K562 (cell line): ENCODE measurements around the gene ABCA7. TPM values are rescaled to one million over a fixed set of nuclear protein-coding genes. Genes with fewer than 3 reads are reported as not detected.

Experiments used
- ATF3 ChIP-seq, 2 experiments: fragments of 450-650 bp in 1 of 2; sonication (generic) in 1 of 2; formaldehyde crosslinking in 1 of 2; IDR thresholded peaks in 1 of 2; conservative IDR thresholded peaks in 1 of 2; 2 replicates each; pipeline versions ENCODE4 v1.6.1 to v1.8.1; 2016 to 2023; ENCODE audit warnings: mild to moderate bottlenecking in 2 of 2, moderate library complexity in 2 of 2, inconsistent platforms in 1 of 2, missing genetic modification reagents in 1 of 2
- CREB3 ChIP-seq: fragments of 450-650 bp; conservative IDR thresholded peaks from 2 replicates; pipeline ENCODE4 v1.6.1; 2016; ENCODE audit warnings: missing genetic modification characterization, low read depth, mild to moderate bottlenecking, missing compliant biosample characterization, moderate library complexity
- CREB5 ChIP-seq: fragments of 250-450 bp; sonication (Bioruptor Pico); IDR thresholded peaks from 2 replicates; pipeline ENCODE4 v1.5.0; 2020; ENCODE audit warnings: mild to moderate bottlenecking
- MAZ ChIP-seq, 2 experiments: fragments of 450-650 bp in 1 of 2; sonication (generic) in 1 of 2; formaldehyde crosslinking; IDR thresholded peaks in 1 of 2; conservative IDR thresholded peaks in 1 of 2; 2 replicates each; pipeline versions ENCODE4 v1.4.0 to v1.5.0; 2020; ENCODE audit warnings: mild to moderate bottlenecking in 1 of 2, missing genetic modification reagents in 1 of 2
- MYNN ChIP-seq, 2 experiments: sonication (generic); formaldehyde crosslinking in 1 of 2; IDR thresholded peaks; 2 replicates each; pipeline versions ENCODE4 v1.5.0 to v1.6.1; 2016 to 2020; ENCODE audit warnings: antibody characterized with exemption in 1 of 2, missing genetic modification reagents in 1 of 2
- NFYB ChIP-seq: IDR thresholded peaks from 2 replicates; pipeline ENCODE4 v1.6.1; 2011; ENCODE audit warnings: mild to moderate bottlenecking, moderate library complexity; ENCODE audit not compliant: insufficient read length; ENCODE audit errors: extremely low read depth
- NKRF ChIP-seq: fragments of 450-650 bp; IDR thresholded peaks from 2 replicates; pipeline ENCODE4 v1.6.1; 2016; ENCODE audit warnings: borderline replicate concordance
- PHB2 ChIP-seq: fragments of 450-650 bp; IDR thresholded peaks from 2 replicates; pipeline ENCODE4 v1.6.1; 2017; ENCODE audit warnings: low read depth
- TEAD1 ChIP-seq, 2 experiments: fragments of 450-650 bp in 1 of 2; sonication (generic) in 1 of 2; formaldehyde crosslinking; IDR thresholded peaks; 2 replicates each; pipeline versions ENCODE4 v1.4.0 to v1.8.0; 2020 to 2022; ENCODE audit warnings: mild to moderate bottlenecking in 2 of 2, missing genetic modification reagents in 1 of 2
- YY1 ChIP-seq, 3 experiments: IDR thresholded peaks; 2 replicates each; pipeline ENCODE4 v1.6.1; 2011; ENCODE audit warnings: low read length in 2 of 3, mild to moderate bottlenecking in 2 of 3, moderate library complexity in 2 of 3, borderline replicate concordance in 1 of 3, control low read depth in 1 of 3, low read depth in 1 of 3; ENCODE audit not compliant: insufficient read depth in 3 of 3, insufficient replicate concordance in 2 of 3, control insufficient read depth in 1 of 3, insufficient read length in 1 of 3; ENCODE audit errors: extremely low read depth in 1 of 3
- ZHX1 ChIP-seq: fragments of 150-350 bp; conservative IDR thresholded peaks from 2 replicates; pipeline ENCODE4 v1.6.1; 2014; ENCODE audit warnings: low read length
- ZNF124 ChIP-seq: sonication (generic); formaldehyde crosslinking; IDR thresholded peaks from 2 replicates; pipeline ENCODE4 v1.8.1; 2022; ENCODE audit warnings: missing genetic modification reagents
- ZNF511 ChIP-seq: sonication (generic); formaldehyde crosslinking; IDR thresholded peaks from 2 replicates; pipeline ENCODE4 v1.8.0; 2022; ENCODE audit warnings: mild to moderate bottlenecking, missing genetic modification reagents
- polyA plus RNA-seq, 8 experiments: library from polyadenylated mRNA; depleted of rRNA in 4 of 8; stranded (reverse) in 5 of 8; unstranded in 3 of 8; fragments of >200 nt; fragmentation: Nextera tagmentation in 2 of 8; fragmentation: Illumina TruSeq in 1 of 8; extraction: Ambion mirVana in 2 of 8; extraction: Trizol in 1 of 8; gene quantifications; 2 replicates each; pipeline versions ENCODE4 v1.2.1 to v1.2.3, GENCODE V29; 2011 to 2014; ENCODE audit warnings: inconsistent platforms in 1 of 8, missing spikeins in 1 of 8
- total RNA-seq, 7 experiments: library from RNA; depleted of rRNA in 6 of 7; stranded (reverse); fragments of >200 nt in 6 of 7; fragmentation: Illumina TruSeq in 2 of 7; extraction: Trizol in 2 of 7; gene quantifications; 2 replicates each; pipeline versions ENCODE4 v1.2.1 to v1.2.3, GENCODE V29; 2011 to 2021; ENCODE audit warnings: low replicate concordance in 1 of 7

Gene ABCA7
- total and polyA plus RNA-seq, 9 of the 15 experiments (the other 6 are each of a cell fraction or from before 2014, with no cell fraction given), result 2.3 to 96.1 (median 31.2) TPM

- TF ChIP-seq CREB5 (no peak), NKRF (peak; percentile 67), ZNF511 (CRISPR knock-in tag) (no peak), CREB3 (tag) (no peak), NFYB (no peak), YY1 (IDR thresholded peaks at IDR 0.05; ENCODE audit: borderline replicate concordance in 1 of 3, control insufficient read depth in 1 of 3, extremely low read depth in 1 of 3, insufficient read depth in 3 of 3, insufficient read length in 1 of 3, insufficient replicate concordance in 2 of 3, low read depth in 1 of 3, low read length in 2 of 3) (peak in 1 of 3 experiments; percentile 26), MYNN (IDR thresholded peaks at IDR 0.05) (peak; percentile 96), MYNN (CRISPR knock-in tag; IDR thresholded peaks at IDR 0.05) (no peak), MAZ (CRISPR knock-in tag; conservative IDR thresholded peaks at IDR 0.05 in 1 of 2, IDR thresholded peaks at IDR 0.05 in 1 of 2) (peak; percentile 83 to 99), TEAD1 (CRISPR knock-in tag; IDR thresholded peaks at IDR 0.05) (no peak), PHB2 (no peak), ZNF124 (CRISPR knock-in tag) (no peak), ZHX1 (no peak), ATF3 (IDR thresholded peaks at IDR 0.05) (no peak), ATF3 (CRISPR knock-in tag; conservative IDR thresholded peaks at IDR 0.05) (no peak)
Measured at GRCh38 chr19:1113030-1113985, 73.4 kb downstream of the ABCA7 start (continued).
